ENCODE data around the gene TOX3. TPM values are rescaled to one million over a fixed set of nuclear protein-coding genes. Genes with fewer than 3 reads are reported as not detected.

TOX3 gene
- total and polyA plus RNA-seq, 2 experiments from 2014 or later, result 0.24 to 0.79 TPM

- TF ChIP-seq CTCF (IDR thresholded peaks at IDR 0.05; ENCODE audit: low read depth, low read length), result no peak
- Histone ChIP-seq H3K36me3 (no peaks in the 10 kb centered on the region), H3K27me3 (no peaks in the 10 kb centered on the region), H3K4me1 (ENCODE audit: low read depth) (no peaks in the 10 kb centered on the region), H3K27ac (no peak overlapping the region), H3K4me3 (no peak overlapping the region), H3K9me3 (ENCODE audit: low read depth) (no peaks in the 10 kb centered on the region)
- no peak for DNase-seq (ENCODE audit: low read depth in 1 of 2, low spot score in 1 of 2)
These were observed 13.6 kb downstream of the TOX3 start for GRCh38 chr16:52533296-52533695.

GRCh38 chr16:52532384-52532783 lies 14.6 kb downstream of the TOX3 start:
- Histone ChIP-seq H3K4me3 (no peak overlapping the region), H3K4me1 (ENCODE audit: low read depth) (no peaks in the 10 kb centered on the region), H3K27ac (no peak overlapping the region), H3K27me3 (no peaks in the 10 kb centered on the region), H3K36me3 (no peaks in the 10 kb centered on the region), H3K9me3 (ENCODE audit: low read depth) (no peaks in the 10 kb centered on the region)
- TF ChIP-seq CTCF (IDR thresholded peaks at IDR 0.05; ENCODE audit: low read depth, low read length), result no peak
- no peak for DNase-seq (ENCODE audit: low read depth in 1 of 2, low spot score in 1 of 2)

- no peak for DNase-seq (ENCODE audit: low read depth in 1 of 2, low spot score in 1 of 2)
- Histone ChIP-seq H3K9me3 (ENCODE audit: low read depth) (no peaks in the 10 kb centered on the region), H3K27ac (no peak overlapping the region), H3K4me1 (ENCODE audit: low read depth) (no peaks in the 10 kb centered on the region), H3K36me3 (no peaks in the 10 kb centered on the region), H3K4me3 (no peak overlapping the region), H3K27me3 (no peaks in the 10 kb centered on the region)
- TF ChIP-seq CTCF (IDR thresholded peaks at IDR 0.05; ENCODE audit: low read depth, low read length), result no peak
These were observed 17.7 kb downstream of the TOX3 start for GRCh38 chr16:52529226-52529625.

- no peak for DNase-seq (ENCODE audit: low read depth in 1 of 2, low spot score in 1 of 2)
- H3K4me1 ChIP-seq (ENCODE audit: low read depth), result no peaks in the 10 kb centered on the region
- TF ChIP-seq CTCF (IDR thresholded peaks at IDR 0.05; ENCODE audit: low read depth, low read length), result no peak
These were observed 18.4 kb downstream of the TOX3 start for GRCh38 chr16:52528393-52529065.

GRCh38 chr16:52526830-52527229 lies 20.1 kb downstream of the TOX3 start:
- no peaks in the 10 kb centered on the region for H3K4me1 ChIP-seq (ENCODE audit: low read depth)
- no peaks in the 10 kb centered on the region for H3K9me3 ChIP-seq (ENCODE audit: low read depth)
- no peak overlapping the region for H3K27ac ChIP-seq
- H3K36me3 ChIP-seq, result no peaks in the 10 kb centered on the region
- H3K4me3 ChIP-seq, result no peak overlapping the region
- no peak for TF ChIP-seq CTCF (IDR thresholded peaks at IDR 0.05; ENCODE audit: low read depth, low read length)
- DNase-seq (ENCODE audit: low read depth in 1 of 2, low spot score in 1 of 2), result no peak
- H3K27me3 ChIP-seq, result no peaks in the 10 kb centered on the region

More at GRCh38 chr16:52528393-52529065, 18.4 kb downstream of the TOX3 start:
- Histone ChIP-seq H3K4me3 (no peak overlapping the region), H3K27me3 (no peaks in the 10 kb centered on the region), H3K36me3 (no peaks in the 10 kb centered on the region), H3K27ac (no peak overlapping the region), H3K9me3 (ENCODE audit: low read depth) (no peaks in the 10 kb centered on the region)

Data from cardiac muscle cell (in vitro differentiated cells and primary cell).